DOHH2 (cell line): ENCODE data around the gene CCDC182.

Source experiments
- CTCF ChIP-seq: fragments of 200-600 bp; sonication (generic); IDR thresholded peaks from one replicate; pipeline ENCODE4 v1.5.1; 2014; ENCODE audit warnings: antibody characterized with exemption, mild to moderate bottlenecking, low read depth, low read length; ENCODE audit not compliant: poor library complexity, severe bottlenecking
- EZH2phosphoT487 ChIP-seq: fragments of 200-600 bp; sonication (generic); IDR thresholded peaks from 2 replicates; pipeline ENCODE4 v1.6.1; 2017; ENCODE audit warnings: borderline replicate concordance, mild to moderate bottlenecking, antibody characterized with exemption, low read length, moderate library complexity, mixed read lengths

GRCh38 chr17:57747221-57748017, 2.3 kb upstream of the CCDC182 start:
- peak; percentile 88 for TF ChIP-seq CTCF
- no peak for TF ChIP-seq EZH2phosphoT487
